Stimulated activated CD8-positive, alpha-beta memory T cell treated with anti-CD3 and anti-CD28 coated beads, Interleukin-12 subunit alpha, Interleukin-12 subunit beta, amount 100 ng/mL, for 24 hours (primary cell): Measurements from ENCODE around the gene ING5.

ENCODE experiments used
- DNase-seq: peaks from one replicate; pipeline ENCODE4 v3.0.0-alpha.2; 2020; ENCODE audit errors: extremely low read depth

The ING5 gene

GRCh38 chr2:241760301-241760771 is 58.5 kb downstream of the ING5 start:
- DNase-seq: no peak

GRCh38 chr2:241762321-241762932 is 60.6 kb downstream of the ING5 start:
- no peak for DNase-seq

- DNase-seq: no peak
Observed at GRCh38 chr2:241762933-241763369, 61.1 kb downstream of the ING5 start.

- DNase-seq: no peak
Observed at GRCh38 chr2:241763551-241764274, 61.9 kb downstream of the ING5 start.

- no peak for DNase-seq
Observed at GRCh38 chr2:241764275-241765241, 62.7 kb downstream of the ING5 start.

GRCh38 chr2:241767464-241768250 is 65.8 kb downstream of the ING5 start:
- DNase-seq: no peak

- no peak for DNase-seq
Observed at GRCh38 chr2:241768251-241768711, 66.4 kb downstream of the ING5 start.

GRCh38 chr2:241768850-241769249 is 67.0 kb downstream of the ING5 start:
- no peak for DNase-seq

- DNase-seq: no peak
Observed at GRCh38 chr2:241769819-241770184, 68.0 kb downstream of the ING5 start.

GRCh38 chr2:241770185-241770935 is 68.5 kb downstream of the ING5 start:
- no peak for DNase-seq

- DNase-seq: no peak
Observed at GRCh38 chr2:241770936-241771285, 69.1 kb downstream of the ING5 start.

GRCh38 chr2:241771286-241772062 is 69.6 kb downstream of the ING5 start:
- no peak for DNase-seq

GRCh38 chr2:241772063-241772499 is 70.2 kb downstream of the ING5 start:
- no peak for DNase-seq

- DNase-seq: no peak
Observed at GRCh38 chr2:241773511-241774418, 71.9 kb downstream of the ING5 start.

GRCh38 chr2:241774419-241775222 is 72.8 kb downstream of the ING5 start:
- no peak for DNase-seq

GRCh38 chr2:241775223-241776177 is 73.7 kb downstream of the ING5 start:
- DNase-seq: no peak
